CD4-positive, alpha-beta T cell (primary cell): ENCODE data around the gene TSPAN8. TPM values are rescaled to one million over a fixed set of nuclear protein-coding genes. Genes with fewer than 3 reads are reported as not detected.

Source experiments
- ATAC-seq: fragments of 200-7000 bp; cut with Tn5 transposase; one replicate; pipeline ENCODE4 v1.10.0; 2022; ENCODE audit warnings: mild to moderate bottlenecking; ENCODE audit not compliant: poor library complexity
- CTCF ChIA-PET: fragments of 350-600 bp; sonication (Branson Sonifier 250); formaldehyde crosslinking; loops from one replicate; lab custom pipeline; 2021; ENCODE audit warnings: antibody characterized with exemption, inconsistent platforms; lab: Charles Lee
- POLR2A ChIA-PET: fragments of 350-600 bp; sonication (Branson Sonifier 250); formaldehyde crosslinking; loops from one replicate; lab custom pipeline; 2021; ENCODE audit warnings: antibody characterized with exemption, inconsistent platforms; lab: Charles Lee
- DNase-seq, 14 experiments: peaks; one replicate each; pipeline ENCODE4 v3.0.0-alpha.2; 2013 to 2020; ENCODE audit warnings: mixed read lengths in 2 of 14
- H3K27ac ChIP-seq, 2 donors: one replicate each; pipeline versions ENCODE4 v1.5.1 to v1.7.0; 2013; ENCODE audit warnings: low read length in 2 of 2, low read depth in 1 of 2, mild to moderate bottlenecking in 1 of 2
- H3K27me3 ChIP-seq, 2 experiments: 1 replicate in 1 of 2; 2 replicates in 1 of 2; pipeline versions ENCODE4 v1.6.1 to v1.7.0; 2013; ENCODE audit warnings: low read length in 2 of 2, control low read depth in 1 of 2, mild to moderate bottlenecking in 1 of 2, moderate library complexity in 1 of 2; ENCODE audit not compliant: insufficient read depth in 2 of 2, control insufficient read depth in 1 of 2
- H3K36me3 ChIP-seq: one replicate; pipeline ENCODE4 v1.6.1; 2013; ENCODE audit warnings: low read length, control low read depth; ENCODE audit not compliant: insufficient read depth
- H3K4me1 ChIP-seq: one replicate; pipeline ENCODE4 v1.6.1; 2013; ENCODE audit warnings: low read length, control low read depth; ENCODE audit not compliant: insufficient read depth
- H3K4me3 ChIP-seq: one replicate; pipeline ENCODE4 v1.5.1; 2013; ENCODE audit warnings: mild to moderate bottlenecking, low read length, moderate library complexity
- H3K9me3 ChIP-seq, 2 experiments: 1 replicate in 1 of 2; 2 replicates in 1 of 2; pipeline versions ENCODE4 v1.6.1 to v1.7.0; 2013; ENCODE audit warnings: low read length in 2 of 2, mild to moderate bottlenecking in 2 of 2, control low read depth in 1 of 2, moderate library complexity in 1 of 2; ENCODE audit not compliant: control insufficient read depth in 1 of 2, insufficient read depth in 1 of 2
- H3K27ac Mint-ChIP-seq: one replicate; pipeline ENCODE4 v1.8.0; 2020; ENCODE audit warnings: mixed read lengths
- H3K27me3 Mint-ChIP-seq: one replicate; pipeline ENCODE4 v1.8.0; 2021; ENCODE audit warnings: mixed read lengths
- H3K36me3 Mint-ChIP-seq: one replicate; pipeline ENCODE4 v1.8.0; 2021; ENCODE audit warnings: low read depth, mixed read lengths
- H3K4me1 Mint-ChIP-seq: one replicate; pipeline ENCODE4 v1.8.0; 2021; ENCODE audit warnings: low read depth, mixed read lengths
- H3K4me3 Mint-ChIP-seq: one replicate; pipeline ENCODE4 v1.8.0; 2020; ENCODE audit warnings: mild to moderate bottlenecking, mixed read lengths
- H3K9me3 Mint-ChIP-seq: one replicate; pipeline ENCODE4 v1.8.0; 2020; ENCODE audit warnings: mixed read lengths
- CTCF ChIP-seq: fragments of 200-600 bp; IDR thresholded peaks from one replicate; pipeline ENCODE4 v1.8.0; 2022; ENCODE audit warnings: antibody characterized with exemption, mild to moderate bottlenecking
- intact Hi-C, 2 experiments: fragments of 100-400 bp; cut with DNase I in 1 of 2; cut with micrococcal nuclease in 1 of 2; formaldehyde crosslinking; loops; one replicate each; pipeline versions ENCODE4 v1.15.1 to v1.9.0; 2023 to 2025; cut with DNase I, micrococcal nuclease
- total RNA-seq, 174 experiments: library from RNA in 2 of 174; stranded (reverse) in 2 of 174; gene quantifications; one replicate each; pipeline ENCODE4 v1.2.3 and lab custom pipeline; 2021 to 2026

TSPAN8 gene
- total RNA-seq, 2 experiments from 2014 or later, result not detected

- CTCF ChIA-PET, result no interaction called here
- Mint-ChIP-seq H3K4me1 (no peaks in the 10 kb centered on the region), H3K27ac (no peak overlapping the region), H3K4me3 (no peak overlapping the region), H3K9me3 (no peaks in the 10 kb centered on the region), H3K36me3 (no peaks in the 10 kb centered on the region), H3K27me3 (peaks cover 5% of the 10 kb centered on the region)
- no peaks in the 10 kb centered on the region for H3K27me3 ChIP-seq
- no peak for DNase-seq
- ATAC-seq, result no peak
- intact Hi-C loops, result no loop called here
- no peak for TF ChIP-seq CTCF
- POLR2A ChIA-PET, result no interaction called here
- H3K9me3 ChIP-seq, result peaks cover 0 to 4% of the 10 kb centered on the region in 2 experiments
- H3K27ac ChIP-seq, result no peak overlapping the region
- H3K4me1 ChIP-seq, result no peaks in the 10 kb centered on the region
- H3K36me3 ChIP-seq, result no peaks in the 10 kb centered on the region
- no peak overlapping the region for H3K4me3 ChIP-seq
Observed at GRCh38 chr12:71174146-71174545, 16.3 kb upstream of the TSPAN8 start.

GRCh38 chr12:71170456-71170855 is 12.7 kb upstream of the TSPAN8 start:
- no peak overlapping the region for H3K27ac ChIP-seq
- POLR2A ChIA-PET, result no interaction called here
- Mint-ChIP-seq H3K4me1 (no peaks in the 10 kb centered on the region), H3K36me3 (no peaks in the 10 kb centered on the region), H3K9me3 (peaks cover 9% of the 10 kb centered on the region), H3K27me3 (no peaks in the 10 kb centered on the region), H3K27ac (no peak overlapping the region), H3K4me3 (no peak overlapping the region)
- no peak overlapping the region for H3K4me3 ChIP-seq
- peaks cover 0 to 13% of the 10 kb centered on the region in 2 experiments for H3K9me3 ChIP-seq
- H3K27me3 ChIP-seq, result no peaks in the 10 kb centered on the region
- intact Hi-C loops, result no loop called here
- no peaks in the 10 kb centered on the region for H3K4me1 ChIP-seq
- no peak for TF ChIP-seq CTCF
- CTCF ChIA-PET, result no interaction called here
- DNase-seq (no peak), ATAC-seq (no peak)
- no peaks in the 10 kb centered on the region for H3K36me3 ChIP-seq

GRCh38 chr12:71169286-71169685 is 11.5 kb upstream of the TSPAN8 start:
- intact Hi-C loops, result no loop called here
- Mint-ChIP-seq H3K36me3 (no peaks in the 10 kb centered on the region), H3K4me3 (no peak overlapping the region), H3K4me1 (no peaks in the 10 kb centered on the region), H3K27ac (no peak overlapping the region), H3K9me3 (peaks cover 9% of the 10 kb centered on the region), H3K27me3 (no peaks in the 10 kb centered on the region)
- CTCF ChIA-PET, result no interaction called here
- no peak for ATAC-seq
- Histone ChIP-seq H3K27ac (no peak overlapping the region), H3K4me3 (no peak overlapping the region), H3K4me1 (no peaks in the 10 kb centered on the region), H3K27me3 (no peaks in the 10 kb centered on the region), H3K36me3 (no peaks in the 10 kb centered on the region), H3K9me3 (peaks cover 0 to 13% of the 10 kb centered on the region in 2 experiments)
- POLR2A ChIA-PET, result no interaction called here
- DNase-seq, result no peak
- no peak for TF ChIP-seq CTCF
